Nucleus accumbens (tissue), 56 donors: ENCODE measurements around the gene EVX2.

Source experiments
- DNase-seq, 56 donors: peaks; one replicate each; lab custom pipeline; 2025; lab: John Stamatoyannopoulos, UW

Gene EVX2

DNA sequence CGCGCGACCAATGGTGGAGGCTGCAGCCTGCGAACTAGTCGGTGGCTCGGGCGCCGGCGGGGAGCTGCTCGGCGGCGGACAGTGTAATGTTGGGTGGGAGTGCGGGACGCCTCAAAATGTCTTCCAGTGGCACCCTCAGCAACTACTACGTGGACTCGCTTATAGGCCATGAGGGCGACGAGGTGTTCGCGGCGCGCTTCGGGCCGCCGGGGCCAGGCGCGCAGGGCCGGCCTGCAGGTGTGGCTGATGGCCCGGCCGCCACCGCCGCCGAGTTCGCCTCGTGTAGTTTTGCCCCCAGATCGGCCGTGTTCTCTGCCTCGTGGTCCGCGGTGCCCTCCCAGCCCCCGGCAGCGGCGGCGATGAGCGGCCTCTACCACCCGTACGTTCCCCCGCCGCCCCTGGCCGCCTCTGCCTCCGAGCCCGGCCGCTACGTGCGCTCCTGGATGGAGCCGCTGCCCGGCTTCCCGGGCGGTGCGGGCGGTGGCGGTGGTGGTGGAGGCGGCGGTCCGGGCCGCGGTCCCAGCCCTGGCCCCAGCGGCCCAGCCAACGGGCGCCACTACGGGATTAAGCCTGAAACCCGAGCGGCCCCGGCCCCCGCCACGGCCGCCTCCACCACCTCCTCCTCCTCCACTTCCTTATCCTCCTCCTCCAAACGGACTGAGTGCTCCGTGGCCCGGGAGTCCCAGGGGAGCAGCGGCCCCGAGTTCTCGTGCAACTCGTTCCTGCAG, 39.1 kb upstream of the EVX2 start, which contains the start of gene HOXD9:
Gene HOXD9, plus strand, starts transcription at position 37 of the 728 bp plus-strand sequence. Its CDS starts 50 bp downstream, at position 87.
- DNase-seq: no peak

DNA sequence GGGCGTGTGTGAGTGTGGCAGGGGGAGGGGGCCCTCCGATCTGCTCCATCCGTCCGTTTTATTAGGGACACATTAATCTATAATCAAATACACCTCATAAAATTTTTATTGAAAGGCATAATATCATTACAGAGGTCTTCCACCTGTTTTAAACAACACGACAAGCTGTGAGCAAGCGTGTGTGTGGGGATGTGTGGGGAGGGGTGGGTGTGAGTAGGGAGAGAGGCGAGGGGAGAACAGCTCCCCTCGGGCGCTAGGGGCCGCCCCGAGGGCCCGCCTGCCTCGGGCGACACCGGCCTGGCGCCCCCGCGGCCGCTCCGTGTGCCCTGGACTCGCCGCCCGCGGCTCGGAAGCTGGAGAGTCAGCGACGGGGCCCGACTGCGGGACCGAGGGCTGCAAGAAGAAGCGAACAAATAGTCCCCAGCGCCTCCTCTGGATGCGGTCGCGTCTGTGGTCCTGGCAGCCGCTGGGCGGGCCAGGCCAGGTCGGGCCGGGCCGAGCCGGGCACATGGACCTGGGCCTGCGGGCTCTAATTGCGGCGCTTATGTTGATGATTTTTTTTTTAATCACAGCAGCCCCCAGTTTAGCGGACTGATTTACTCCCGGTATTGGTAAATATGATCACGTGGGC, 38.4 kb upstream of the EVX2 start:
- no peak for DNase-seq

DNA sequence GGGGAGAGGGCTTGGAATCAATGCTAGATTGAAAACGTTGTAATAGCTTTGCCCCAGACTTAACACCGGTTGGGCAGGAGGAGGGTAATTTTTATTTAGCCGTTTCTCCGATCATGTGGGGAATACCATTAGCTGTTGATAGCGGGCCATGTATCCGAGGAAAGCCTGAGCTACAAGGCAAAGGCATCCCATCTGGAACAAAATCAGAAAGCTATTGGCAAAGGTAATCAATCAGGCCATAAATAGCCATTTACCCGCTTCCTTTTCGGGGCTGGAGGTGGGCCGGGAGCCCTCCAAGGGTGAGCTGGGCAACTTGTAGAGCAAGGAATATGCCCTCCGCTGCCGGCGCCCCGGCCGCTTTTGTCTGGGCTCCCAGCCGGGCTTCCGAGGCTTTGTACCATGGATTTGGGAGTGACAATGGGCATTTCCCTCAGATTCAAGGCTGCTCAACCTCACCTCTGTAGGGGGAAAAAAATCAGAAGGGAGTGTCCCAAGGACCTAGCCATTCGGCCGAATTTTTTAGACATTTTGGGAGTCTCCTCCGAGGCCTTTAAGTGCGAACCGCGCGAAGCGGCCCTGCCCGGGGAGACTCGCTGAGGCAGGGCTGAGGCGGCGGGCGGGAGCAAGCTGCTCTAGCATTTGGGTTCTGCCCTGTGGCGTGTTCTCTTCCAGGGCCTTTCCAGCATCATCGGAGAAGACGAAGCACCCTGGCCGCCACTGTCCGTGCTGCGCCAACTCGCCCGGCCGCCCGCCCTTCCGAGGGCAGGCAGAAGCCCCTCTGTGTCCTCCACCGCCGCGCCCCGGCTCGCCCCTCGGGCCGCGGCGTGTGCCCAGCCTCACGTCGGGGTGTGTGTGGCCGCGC, 37.7 kb upstream of the EVX2 start:
- DNase-seq: no peak

DNA sequence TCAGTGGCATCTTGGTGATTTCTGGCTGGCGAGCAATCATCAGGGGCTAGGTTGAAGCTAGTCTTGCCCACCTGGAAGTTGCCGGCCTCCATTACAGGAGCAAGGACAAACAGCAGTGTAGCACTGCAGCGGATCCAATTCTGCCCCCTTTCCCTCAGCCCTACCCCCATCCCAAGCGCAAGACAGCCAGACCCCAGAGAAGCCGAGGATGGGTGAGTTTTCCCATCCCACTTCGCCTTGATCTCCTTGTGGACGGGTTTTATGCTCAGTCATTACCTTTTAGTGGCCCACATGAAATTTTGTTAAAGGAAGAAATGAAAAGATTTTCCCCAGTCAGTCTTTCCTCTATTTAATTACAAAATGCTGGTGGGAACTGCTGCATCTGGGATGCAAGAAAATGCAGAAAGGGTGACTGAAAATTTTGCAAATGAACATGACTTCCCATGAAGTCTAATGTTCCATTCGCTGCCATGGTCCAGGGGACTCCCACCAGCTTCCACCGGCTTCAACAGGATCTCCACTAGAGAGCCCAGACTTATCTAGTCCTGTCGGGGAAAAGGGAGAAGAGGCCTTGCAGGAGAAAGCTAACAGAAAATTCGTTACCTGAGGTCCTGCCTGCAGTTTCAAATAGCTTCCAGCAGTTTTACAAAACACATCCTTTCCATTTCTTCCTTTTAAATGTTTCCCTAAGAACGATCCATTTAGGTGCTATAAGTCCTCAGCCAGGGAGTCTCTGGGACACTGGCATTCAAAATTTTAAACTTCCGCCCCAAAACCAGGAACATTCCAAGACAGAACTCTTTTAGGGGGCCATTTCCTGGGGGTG, 36.8 kb upstream of the EVX2 start:
- DNase-seq: no peak

DNA sequence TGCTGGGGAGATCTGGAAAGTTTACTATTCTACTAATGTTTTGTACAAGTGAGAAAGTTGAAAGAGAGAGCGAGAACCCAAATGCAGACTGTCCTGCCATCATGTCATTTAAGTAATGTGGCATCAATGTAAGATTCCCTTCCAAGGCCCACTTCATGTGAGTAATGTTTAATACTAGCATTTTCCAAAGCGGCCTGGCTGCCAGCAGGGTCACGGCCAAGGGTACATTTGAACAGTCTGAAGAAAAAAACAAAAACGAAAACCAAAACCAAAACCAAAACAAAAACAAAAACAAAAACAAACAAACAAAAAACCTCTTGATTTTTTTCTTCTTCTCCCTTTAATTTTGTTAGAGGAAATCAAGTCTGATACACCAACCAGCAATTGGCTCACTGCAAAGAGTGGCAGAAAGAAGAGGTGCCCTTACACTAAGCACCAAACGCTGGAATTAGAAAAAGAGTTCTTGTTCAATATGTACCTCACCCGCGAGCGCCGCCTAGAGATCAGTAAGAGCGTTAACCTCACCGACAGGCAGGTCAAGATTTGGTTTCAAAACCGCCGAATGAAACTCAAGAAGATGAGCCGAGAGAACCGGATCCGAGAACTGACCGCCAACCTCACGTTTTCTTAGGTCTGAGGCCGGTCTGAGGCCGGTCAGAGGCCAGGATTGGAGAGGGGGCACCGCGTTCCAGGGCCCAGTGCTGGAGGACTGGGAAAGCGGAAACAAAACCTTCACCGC, 35.0 kb upstream of the EVX2 start:
- no peak for DNase-seq

DNA sequence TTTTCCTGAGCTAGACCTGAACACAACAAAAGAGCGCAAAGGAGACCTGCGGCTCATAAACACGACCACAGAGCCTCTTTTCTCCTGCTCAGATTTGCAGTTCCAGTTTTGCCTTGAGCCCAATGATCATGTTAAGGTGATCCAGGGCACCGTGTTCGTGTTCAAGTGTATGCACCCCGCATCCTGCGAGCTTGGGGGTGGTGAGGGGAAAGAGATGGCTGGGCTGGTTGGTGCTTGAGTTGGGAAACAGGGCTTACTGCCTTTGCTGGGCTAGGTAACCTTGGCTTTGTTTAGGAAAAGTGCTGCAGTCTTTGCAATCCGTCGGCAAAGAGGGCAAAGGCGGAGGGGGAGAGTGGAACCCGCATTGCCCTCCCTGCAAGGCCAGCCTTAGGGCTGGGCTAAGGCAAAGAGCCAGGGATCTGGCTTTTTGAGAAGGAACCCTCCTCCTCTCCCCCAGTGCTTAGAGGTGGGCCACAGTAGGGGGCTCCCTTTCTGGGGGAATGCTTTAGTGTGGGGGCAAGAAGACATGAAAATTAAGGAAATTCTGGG, 34.1 kb upstream of the EVX2 start:
- no peak for DNase-seq

DNA sequence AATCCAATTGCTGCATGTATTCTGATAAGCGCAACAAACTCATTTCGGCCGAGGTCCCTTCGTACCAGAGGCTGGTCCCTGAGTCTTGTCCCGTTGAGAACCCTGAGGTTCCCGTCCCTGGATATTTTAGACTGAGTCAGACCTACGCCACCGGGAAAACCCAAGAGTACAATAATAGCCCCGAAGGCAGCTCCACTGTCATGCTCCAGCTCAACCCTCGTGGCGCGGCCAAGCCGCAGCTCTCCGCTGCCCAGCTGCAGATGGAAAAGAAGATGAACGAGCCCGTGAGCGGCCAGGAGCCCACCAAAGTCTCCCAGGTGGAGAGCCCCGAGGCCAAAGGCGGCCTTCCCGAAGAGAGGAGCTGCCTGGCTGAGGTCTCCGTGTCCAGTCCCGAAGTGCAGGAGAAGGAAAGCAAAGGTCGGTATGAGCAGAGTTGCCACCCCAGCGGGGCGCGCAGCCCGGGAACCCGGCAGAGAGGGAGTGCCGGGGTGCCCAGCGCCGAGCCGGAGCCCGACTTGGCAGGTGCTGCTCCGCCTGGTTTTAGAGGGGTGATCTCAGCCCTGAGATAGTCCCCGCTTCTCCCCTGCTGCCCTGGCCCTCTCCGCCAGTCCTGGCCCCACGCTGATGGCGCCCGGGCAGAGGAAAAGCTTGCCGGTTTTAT, 33.5 kb upstream of the EVX2 start:
- DNase-seq: no peak

DNA sequence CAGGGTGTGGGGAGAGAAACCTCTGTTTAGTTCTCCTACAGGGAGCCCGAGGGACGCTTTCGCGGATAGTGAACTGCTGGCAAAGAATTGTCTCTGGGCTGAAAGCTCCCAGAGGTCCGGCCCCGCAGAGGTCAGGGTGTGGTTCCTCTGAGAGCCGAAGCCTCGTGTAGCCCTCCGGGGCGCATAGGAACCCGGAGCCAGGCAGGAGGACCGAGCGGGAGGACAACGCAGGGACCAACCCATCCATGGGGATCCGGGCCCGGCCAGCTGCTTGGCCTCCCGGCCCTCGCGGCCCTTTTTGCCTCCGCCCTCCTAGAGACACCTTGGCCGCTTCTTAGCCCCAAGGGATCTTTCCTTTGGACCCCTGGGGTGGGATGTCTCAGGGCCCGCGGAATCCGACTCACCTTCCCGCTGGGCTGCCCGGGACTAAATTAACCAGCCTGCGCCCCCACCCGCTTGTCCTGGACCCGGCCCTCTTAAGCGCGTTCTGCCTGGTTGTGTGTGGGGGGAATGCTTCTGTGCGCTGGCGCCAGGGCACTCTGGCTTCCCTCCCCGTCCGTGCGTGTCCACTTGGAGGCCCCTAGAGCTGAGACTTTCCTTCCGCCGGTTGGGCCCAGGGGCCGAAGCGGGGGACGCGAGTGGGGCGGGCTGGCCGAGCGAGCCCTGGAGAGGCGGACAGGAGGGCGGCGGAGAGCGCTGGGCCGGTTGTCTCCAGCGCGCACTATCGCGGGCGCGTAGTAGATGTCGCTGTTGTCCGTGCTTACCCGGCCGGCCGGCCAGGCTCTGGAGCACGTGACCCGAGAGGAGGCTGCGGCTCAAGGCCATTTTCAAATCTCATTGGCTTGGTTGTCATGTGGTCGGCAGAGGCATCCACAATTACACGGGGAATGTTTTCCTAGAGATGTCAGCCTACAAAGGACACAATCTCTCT, 32.4 kb upstream of the EVX2 start, which contains the start of gene HOXD10:
Gene HOXD10, plus strand, starts transcription at position 896 of the 931 bp plus-strand sequence. CDS start 56 bp downstream, outside the sequence.
- DNase-seq: no peak

DNA sequence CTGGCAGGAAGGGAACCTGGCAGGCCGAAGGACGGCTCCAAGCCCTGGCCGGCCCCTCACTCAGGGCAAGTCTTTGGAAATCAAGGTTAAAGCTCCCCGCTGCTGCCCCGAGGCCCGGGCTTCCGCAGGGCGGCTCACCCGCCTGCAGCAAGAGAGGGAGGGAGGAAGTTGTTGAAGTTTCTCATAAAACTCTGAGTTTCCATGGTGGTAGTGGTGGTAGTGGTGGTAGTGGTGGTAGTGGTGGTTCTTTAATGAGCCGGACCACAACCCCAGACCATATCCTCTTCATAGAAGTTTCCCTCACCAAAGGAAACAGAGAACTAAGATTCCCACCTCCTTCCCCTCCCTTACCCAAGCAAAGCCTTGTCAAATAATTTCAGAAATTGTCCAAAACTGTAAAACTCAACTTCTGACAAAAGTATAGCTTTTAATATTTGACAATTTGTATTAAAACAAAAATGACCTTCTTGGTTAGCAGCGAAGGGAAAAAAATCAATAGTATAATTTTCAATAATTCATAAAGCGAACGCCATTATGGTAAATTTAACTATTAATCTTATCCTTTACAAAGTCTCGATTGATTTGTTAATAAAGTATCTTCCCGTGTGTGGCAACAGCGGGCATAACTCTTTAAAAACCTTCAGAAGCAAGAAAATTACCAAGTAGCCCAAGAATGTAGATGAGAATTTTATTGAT, 31.3 kb upstream of the EVX2 start:
- no peak for DNase-seq

DNA sequence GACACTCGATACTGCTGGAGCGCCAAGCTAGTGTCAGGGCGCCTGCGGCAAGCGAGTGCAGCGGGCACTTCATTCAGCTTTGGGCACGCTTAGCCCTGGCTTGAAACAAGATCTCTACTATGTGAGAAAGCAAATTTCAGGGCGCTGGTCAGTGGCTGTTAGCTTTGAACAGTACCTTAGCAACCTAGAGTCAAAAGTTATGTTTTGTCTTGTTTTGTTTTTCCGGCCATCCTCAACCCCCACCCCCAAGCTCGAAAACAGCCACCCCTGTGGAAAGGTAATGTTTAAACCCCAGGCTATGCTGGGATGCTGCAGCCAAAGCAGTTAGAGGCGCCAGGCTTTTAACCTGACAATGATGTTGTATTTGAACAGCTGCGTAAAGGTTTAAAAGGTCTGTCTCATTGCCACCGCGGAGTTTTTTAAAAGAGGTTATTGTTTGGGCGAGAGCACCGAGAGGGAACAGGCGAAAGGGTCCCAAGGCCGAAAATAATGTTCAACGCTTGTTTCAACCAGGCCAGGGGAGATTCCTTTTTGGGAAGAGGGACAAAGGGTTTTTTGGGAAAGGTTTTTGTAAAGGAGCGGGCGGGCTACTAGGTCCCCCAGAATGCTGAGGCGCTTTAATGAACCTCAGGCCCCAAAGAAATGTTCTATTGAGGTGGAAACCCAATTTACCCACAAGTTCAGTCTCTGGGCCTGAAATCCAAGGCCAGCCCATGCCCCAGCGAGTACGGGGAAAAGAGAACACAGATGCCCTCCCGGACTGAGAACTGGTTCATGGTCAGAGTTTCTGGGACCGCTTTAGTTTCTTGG, 30.6 kb upstream of the EVX2 start:
- DNase-seq: no peak

DNA sequence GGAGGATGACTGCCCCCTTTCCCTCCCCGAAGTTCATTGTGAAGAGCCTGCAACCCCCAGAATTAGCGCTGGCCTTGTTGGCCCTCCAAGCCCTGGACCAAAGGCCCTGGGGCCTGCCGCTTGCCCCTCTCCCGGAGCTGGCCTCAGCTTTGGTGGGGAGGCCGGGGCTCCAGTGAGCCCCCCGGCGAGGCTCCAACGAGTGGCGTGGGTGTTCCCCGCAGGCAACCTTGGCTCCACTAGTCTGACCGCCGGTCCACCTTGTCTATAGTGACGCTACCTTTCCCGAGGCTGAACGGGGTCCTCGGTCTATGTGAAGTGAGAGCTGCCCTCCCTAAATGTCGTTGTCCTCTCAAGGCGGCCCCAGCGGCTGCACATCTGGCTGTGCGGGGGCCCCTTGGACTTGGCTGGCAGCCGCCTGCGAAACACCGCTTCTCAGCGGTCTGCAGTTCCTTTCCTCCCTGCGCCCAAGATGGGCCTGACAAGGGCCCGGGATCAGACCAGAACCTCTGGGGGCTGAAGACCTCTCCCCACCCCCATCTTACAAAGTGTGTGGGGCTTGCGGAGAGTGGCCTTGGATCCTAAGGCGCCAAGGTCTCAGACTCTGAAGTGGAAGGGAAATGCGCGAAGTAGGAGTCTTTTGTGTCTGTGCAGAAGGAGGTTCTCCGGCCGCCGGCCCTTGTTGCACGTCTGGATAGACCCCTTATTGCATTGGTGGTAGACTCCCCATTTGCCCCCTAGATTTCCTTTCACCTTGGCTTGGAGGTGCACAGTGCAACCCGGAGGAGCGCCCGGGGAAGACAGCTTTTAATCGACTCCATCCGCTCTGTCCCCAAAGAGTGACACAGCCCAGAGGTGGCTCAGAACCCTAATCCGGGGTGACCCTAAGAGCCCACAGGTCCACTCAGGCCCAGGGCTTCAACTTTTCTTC, 28.9 kb upstream of the EVX2 start:
- no peak for DNase-seq

DNA sequence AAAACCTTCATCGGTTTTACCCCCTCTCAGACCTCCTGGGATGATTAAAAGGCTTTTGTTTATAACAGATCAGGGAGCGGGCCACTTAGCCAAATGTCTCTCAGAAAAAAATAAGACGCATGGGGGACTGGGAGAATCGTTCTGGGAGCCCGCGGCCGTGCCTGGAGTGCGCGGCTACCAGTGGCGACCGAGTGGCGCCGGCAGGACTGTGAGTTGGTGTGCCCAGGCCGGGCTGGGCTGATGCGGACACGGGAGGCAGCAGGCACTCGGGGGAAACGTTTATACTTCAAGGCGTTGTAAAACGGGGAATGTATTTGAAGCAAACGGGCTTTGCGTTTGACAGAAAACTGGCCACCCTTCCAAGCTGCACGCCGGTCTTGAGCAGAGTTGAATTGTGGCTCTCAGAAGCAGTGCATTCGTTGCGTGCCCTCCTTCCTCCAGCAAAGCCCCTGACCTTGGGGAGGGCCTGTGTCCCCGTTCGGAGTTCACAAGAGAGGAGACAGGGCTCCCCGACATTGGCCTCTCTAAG, 28.1 kb upstream of the EVX2 start:
- DNase-seq: no peak

DNA sequence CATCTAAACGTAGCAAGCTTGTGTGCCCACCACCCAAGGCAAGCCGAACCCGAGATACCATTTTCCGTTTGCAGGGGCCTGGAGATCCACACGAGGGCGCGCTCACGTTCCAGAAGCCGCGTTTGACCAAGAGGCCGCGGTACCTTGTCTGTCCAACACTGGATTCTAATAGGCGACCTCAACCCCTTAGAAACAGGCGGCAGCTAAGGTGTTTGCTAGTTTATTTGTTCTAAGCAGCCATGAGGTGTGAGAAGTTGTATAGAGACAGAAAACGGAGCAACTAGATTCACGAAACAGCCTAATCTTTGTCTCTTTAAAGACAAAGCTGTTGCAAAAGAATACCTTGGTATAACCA, 27.5 kb upstream of the EVX2 start:
- peak in 1 of 56 donors; percentile 2 for DNase-seq

DNA sequence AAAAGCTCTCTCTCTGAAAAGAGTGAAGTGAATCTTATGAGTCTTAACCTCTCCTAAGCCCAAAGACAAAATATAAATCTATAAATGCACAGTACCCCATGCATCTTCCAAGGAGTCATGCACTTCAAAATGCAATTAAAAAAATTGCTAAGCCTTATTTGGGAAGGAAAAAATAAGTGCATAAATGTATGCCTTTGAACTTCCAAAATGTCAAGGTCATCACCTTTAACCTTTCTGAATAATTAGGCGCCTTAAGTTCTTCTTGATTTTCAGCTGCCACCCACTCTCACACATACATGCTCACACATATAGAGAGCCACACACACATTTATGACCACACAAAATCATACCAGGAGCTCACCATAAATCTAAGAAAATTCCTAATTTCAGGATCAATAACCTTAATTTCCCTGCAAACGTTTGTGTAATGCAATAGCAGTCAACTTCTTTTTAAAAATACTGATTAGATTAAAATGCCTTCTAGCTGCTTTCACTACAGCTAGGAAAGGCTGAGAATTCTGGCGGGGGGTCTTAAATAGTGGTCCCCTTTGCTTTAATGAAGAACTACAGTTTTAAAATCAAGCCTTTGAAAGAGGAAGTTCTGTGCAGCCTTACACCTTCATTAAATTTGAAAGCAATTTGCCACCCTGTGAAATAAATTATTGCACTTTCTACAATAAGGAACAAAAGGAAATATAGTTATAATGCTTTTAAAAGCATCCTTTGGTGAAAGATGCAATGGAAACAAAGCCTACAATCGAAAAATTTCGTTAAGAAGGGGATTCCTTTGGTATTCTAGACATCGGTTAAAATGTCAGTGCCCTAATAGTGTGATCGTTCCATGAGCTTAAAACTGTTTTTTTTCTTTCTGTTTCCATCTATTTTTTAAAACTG, 26.9 kb upstream of the EVX2 start:
- DNase-seq: no peak
